CD4-positive, CD25-positive, alpha-beta regulatory T cell (primary cell): Measurements from ENCODE around the gene TAP2. TPM values are rescaled to one million over a fixed set of nuclear protein-coding genes. Genes with fewer than 3 reads are reported as not detected.
A peak's percentile ranks its signal among the peaks of the same experiment; 100 is the strongest.
"Not testable (repeated sequence)": the region's sequence is repeated elsewhere in the genome, so short reads cannot be mapped to it uniquely, and the experiment has no call there.

Experiments
- ATAC-seq, 2 donors: fragments of 150-1000 bp; cut with Tn5 transposase; one replicate each; pipeline ENCODE4 v1.10.0; 2021; ENCODE audit warnings: low read depth in 2 of 2, moderate number of reproducible peaks in 2 of 2, moderate library complexity in 1 of 2
- DNase-seq, 3 donors: peaks; one replicate each; pipeline versions ENCODE4 v3.0.0 to v3.0.0-alpha.2; 2012 to 2022; ENCODE audit warnings: mixed read lengths in 1 of 3
- H3K27ac ChIP-seq: one replicate; pipeline ENCODE4 v1.7.0; 2013; ENCODE audit warnings: mild to moderate bottlenecking, low read length; ENCODE audit not compliant: insufficient read depth, poor library complexity, severe bottlenecking
- H3K27me3 ChIP-seq: one replicate; pipeline ENCODE4 v1.7.0; 2013; ENCODE audit warnings: low read length; ENCODE audit not compliant: control insufficient read depth, insufficient read depth
- H3K36me3 ChIP-seq: one replicate; pipeline ENCODE4 v1.7.0; 2013; ENCODE audit warnings: mild to moderate bottlenecking, low read length, moderate library complexity; ENCODE audit not compliant: control insufficient read depth, insufficient read depth
- H3K4me1 ChIP-seq: 2 replicates; pipeline ENCODE4 v1.7.0; 2013; ENCODE audit warnings: mild to moderate bottlenecking, low read length; ENCODE audit not compliant: insufficient read depth, control insufficient read depth, poor library complexity, severe bottlenecking
- H3K4me3 ChIP-seq: one replicate; pipeline ENCODE4 v1.7.0; 2013; ENCODE audit warnings: low read depth, mild to moderate bottlenecking, low read length, moderate library complexity
- H3K9me3 ChIP-seq, 2 experiments: 1 replicate in 1 of 2; 2 replicates in 1 of 2; pipeline ENCODE4 v1.7.0; 2013; ENCODE audit warnings: low read length in 2 of 2, mild to moderate bottlenecking in 1 of 2, moderate library complexity in 1 of 2; ENCODE audit not compliant: control insufficient read depth in 2 of 2
- H3K27ac Mint-ChIP-seq, 3 donors: one replicate each; pipeline ENCODE4 v1.8.0; 2020 to 2022; ENCODE audit warnings: mild to moderate bottlenecking in 3 of 3, mixed read lengths in 3 of 3, moderate library complexity in 2 of 3
- H3K27me3 Mint-ChIP-seq: one replicate; pipeline ENCODE4 v1.8.0; 2022; ENCODE audit warnings: mild to moderate bottlenecking, mixed read lengths
- H3K36me3 Mint-ChIP-seq: one replicate; pipeline ENCODE4 v1.8.0; 2020; ENCODE audit warnings: mixed read lengths
- H3K4me1 Mint-ChIP-seq, 4 donors: one replicate each; pipeline ENCODE4 v1.8.0; 2020 to 2022; ENCODE audit warnings: mixed read lengths in 4 of 4, mild to moderate bottlenecking in 1 of 4
- H3K4me3 Mint-ChIP-seq, 4 donors: one replicate each; pipeline ENCODE4 v1.8.0; 2020 to 2022; ENCODE audit warnings: mild to moderate bottlenecking in 4 of 4, mixed read lengths in 4 of 4, moderate library complexity in 3 of 4
- H3K9me3 Mint-ChIP-seq, 7 donors: one replicate each; pipeline ENCODE4 v1.8.0; 2020 to 2022; ENCODE audit warnings: mixed read lengths in 7 of 7, mild to moderate bottlenecking in 3 of 7, moderate library complexity in 2 of 7
- polyA plus RNA-seq, 4 donors: library from polyadenylated mRNA; unstranded; fragments of 300-500 nt; fragmentation: Illumina TruSeq; gene quantifications; one replicate each; pipeline ENCODE4 v1.2.3, GENCODE V29; 2021
- total RNA-seq: library from RNA; stranded (reverse); gene quantifications from one replicate; pipeline ENCODE4 v1.2.3, GENCODE V29; 2022

The TAP2 gene
- total and polyA plus RNA-seq, 5 donors from 2014 or later, result 7.2 to 165 (median 36.0) TPM

DNA sequence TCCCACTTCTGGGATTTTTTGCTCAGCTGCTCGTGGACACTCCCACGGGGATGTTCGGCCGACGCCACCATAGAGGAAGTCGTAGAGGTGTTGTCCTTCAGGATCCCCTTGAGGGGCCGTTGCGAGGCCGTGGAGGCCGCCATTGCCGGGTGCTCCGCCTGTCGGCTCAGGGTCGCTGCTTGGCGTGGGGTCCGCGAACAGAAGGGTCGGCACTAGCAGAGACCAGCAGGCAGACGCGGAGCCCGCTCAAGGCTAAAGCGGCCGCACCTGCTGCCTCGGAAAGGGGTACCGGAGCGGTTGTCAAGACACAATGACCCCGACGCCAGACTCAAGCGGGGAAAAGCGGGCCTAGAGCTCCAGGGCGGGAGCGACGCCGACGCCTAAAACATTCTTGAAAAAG is 41.2 kb upstream of the TAP2 start:
- H3K27me3 Mint-ChIP-seq, result peaks cover 25% of the 10 kb centered on the region
- H3K27ac ChIP-seq, result no peak overlapping the region
- ATAC-seq (no peak), DNase-seq (no peak)
- H3K9me3 Mint-ChIP-seq, result no peaks in the 10 kb centered on the region
- peaks cover 6% of the 10 kb centered on the region for H3K36me3 ChIP-seq
- H3K4me1 ChIP-seq, result no peaks in the 10 kb centered on the region
- peaks cover 25% of the 10 kb centered on the region for H3K36me3 Mint-ChIP-seq
- H3K27ac Mint-ChIP-seq, result peak overlapping the region in 1 of 3 donors; percentile 58
- H3K4me3 ChIP-seq, result no peak overlapping the region
- H3K4me1 Mint-ChIP-seq, result no peaks in the 10 kb centered on the region
- H3K9me3 ChIP-seq, result no peaks in the 10 kb centered on the region
- no peak overlapping the region for H3K4me3 Mint-ChIP-seq
- no peaks in the 10 kb centered on the region for H3K27me3 ChIP-seq

DNA sequence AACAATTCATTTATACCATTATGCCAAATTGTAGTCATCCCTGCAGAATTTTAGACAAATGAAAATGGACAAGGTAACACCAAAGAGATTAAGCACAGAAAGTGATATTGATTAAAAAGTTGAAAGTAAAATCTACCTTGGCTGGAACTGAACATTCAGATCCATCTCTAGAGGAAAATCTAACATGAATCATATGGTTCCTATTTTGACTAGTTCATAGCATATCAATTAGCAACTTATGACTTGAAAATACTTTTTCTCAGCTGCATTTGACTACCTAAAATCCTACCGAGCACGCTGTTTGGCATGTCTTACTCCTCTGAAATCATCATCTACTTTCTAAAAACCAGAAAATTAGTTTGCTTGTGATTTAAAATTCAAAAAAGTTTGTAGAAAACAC is 38.1 kb upstream of the TAP2 start:
- Histone ChIP-seq H3K4me3 (no peak overlapping the region), H3K4me1 (no peaks in the 10 kb centered on the region), H3K36me3 (peaks cover 6% of the 10 kb centered on the region), H3K9me3 (peaks cover 0 to 3% of the 10 kb centered on the region in 2 experiments), H3K27ac (no peak overlapping the region), H3K27me3 (no peaks in the 10 kb centered on the region)
- peaks cover 32% of the 10 kb centered on the region for H3K27me3 Mint-ChIP-seq
- H3K9me3 Mint-ChIP-seq, result peaks cover 0 to 4% (median under 1%) of the 10 kb centered on the region in 7 donors
- peaks cover 29% of the 10 kb centered on the region for H3K36me3 Mint-ChIP-seq
- ATAC-seq, result no peak
- DNase-seq, result no peak
- no peak overlapping the region for H3K4me3 Mint-ChIP-seq
- H3K27ac Mint-ChIP-seq, result no peak overlapping the region
- H3K4me1 Mint-ChIP-seq, result peaks cover 0 to 2% (median 0%) of the 10 kb centered on the region in 4 donors

- H3K4me1 Mint-ChIP-seq, H3K4me3 Mint-ChIP-seq, DNase-seq, H3K27ac ChIP-seq, H3K9me3 Mint-ChIP-seq, H3K4me1 ChIP-seq, H3K36me3 ChIP-seq, H3K4me3 ChIP-seq, ATAC-seq, H3K9me3 ChIP-seq, H3K27me3 ChIP-seq: not testable (repeated sequence)
- Mint-ChIP-seq H3K36me3 (peaks cover 16% of the 10 kb centered on the region), H3K27me3 (peaks cover 36% of the 10 kb centered on the region), H3K27ac (peak overlapping the region in 1 of 3 donors; percentile 50)
These were observed 35.4 kb upstream of the TAP2 start for GRCh38 chr6:32873947-32874346.

DNA sequence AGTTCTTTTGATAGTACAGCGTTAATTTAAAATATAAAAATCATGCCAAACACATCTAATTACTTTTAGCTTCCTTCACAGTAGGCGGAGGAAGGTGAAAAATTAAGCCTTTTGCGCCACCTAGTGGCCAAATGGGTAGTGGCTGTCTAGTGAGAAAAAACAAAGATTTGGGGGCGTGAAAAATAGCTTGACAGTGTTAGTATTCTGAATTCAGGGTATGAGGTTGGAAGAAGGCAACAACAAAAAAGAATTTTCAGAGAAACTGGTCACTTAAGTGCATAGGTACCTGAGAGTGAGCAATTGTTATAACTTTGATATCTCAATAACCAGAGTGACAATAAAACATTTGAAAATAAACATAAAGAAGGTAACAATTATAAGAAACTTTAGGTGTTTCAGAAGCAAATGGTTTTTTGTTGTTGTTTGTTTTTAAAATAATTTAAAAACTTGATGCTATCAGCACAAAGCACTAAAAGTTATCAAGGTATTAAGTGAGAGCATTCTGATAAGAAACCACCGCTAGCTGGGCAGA is 29.8 kb upstream of the TAP2 start:
- Mint-ChIP-seq H3K27me3 (peaks cover 13% of the 10 kb centered on the region), H3K36me3 (peaks cover 14% of the 10 kb centered on the region), H3K27ac (peak overlapping the region in 1 of 3 donors; percentile 9), H3K9me3 (peaks cover 0 to 4% (median under 1%) of the 10 kb centered on the region in 7 donors), H3K4me1 (peaks cover 19 to 33% (median 25%) of the 10 kb centered on the region in 4 donors), H3K4me3 (no peak overlapping the region)
- peak; percentile 77 to 90 (median 86) for DNase-seq
- H3K4me3 ChIP-seq, result peak overlapping the region; percentile 34
- peaks cover 8% of the 10 kb centered on the region for H3K36me3 ChIP-seq
- H3K27me3 ChIP-seq, result no peaks in the 10 kb centered on the region
- ATAC-seq, result peak; percentile 79 to 84
- H3K4me1 ChIP-seq, result peaks cover 11% of the 10 kb centered on the region
- H3K27ac ChIP-seq, result no peak overlapping the region
- peaks cover 0 to 3% of the 10 kb centered on the region in 2 experiments for H3K9me3 ChIP-seq

DNA sequence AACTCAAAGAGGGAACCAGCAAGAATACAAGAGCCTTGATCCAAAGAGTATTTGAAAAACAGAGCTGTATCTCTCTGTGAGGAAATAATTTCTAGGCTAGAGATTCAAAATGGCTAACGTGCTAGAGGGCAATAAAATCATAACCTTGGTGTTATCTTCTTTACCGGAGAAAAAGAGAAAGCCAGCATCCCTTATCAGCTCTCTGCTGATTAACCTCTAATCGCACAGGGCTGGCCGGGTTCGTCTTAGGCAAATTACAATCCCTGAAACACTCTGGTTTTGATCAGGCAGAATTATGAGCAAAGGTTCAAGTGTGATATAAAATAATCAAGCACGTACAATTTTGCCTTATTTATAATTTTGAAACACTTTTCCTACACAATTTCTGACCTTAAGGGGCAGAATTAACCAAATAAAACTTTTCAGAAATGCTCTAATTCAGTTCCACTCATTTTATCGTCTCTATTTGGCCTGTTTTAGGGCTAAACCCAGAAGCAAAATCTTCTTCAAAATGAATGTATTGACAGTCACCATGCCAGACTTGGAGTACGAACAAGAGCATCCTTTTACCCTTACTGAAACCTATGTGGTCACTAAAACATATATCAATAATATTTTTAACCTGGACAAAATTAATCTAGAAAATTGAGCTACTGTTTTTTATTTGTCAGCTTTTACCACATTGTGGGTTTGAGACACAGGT is 29.2 kb upstream of the TAP2 start:
- H3K36me3 ChIP-seq, result peaks cover 8% of the 10 kb centered on the region
- H3K27me3 ChIP-seq, result no peaks in the 10 kb centered on the region
- H3K9me3 Mint-ChIP-seq, result peaks cover 0 to 4% (median 0%) of the 10 kb centered on the region in 7 donors
- DNase-seq (no peak), ATAC-seq (peak; percentile 10 to 15)
- H3K27me3 Mint-ChIP-seq, result peaks cover 13% of the 10 kb centered on the region
- H3K36me3 Mint-ChIP-seq, result peaks cover 12% of the 10 kb centered on the region
- H3K9me3 ChIP-seq, result peaks cover 0 to under 1% of the 10 kb centered on the region in 2 experiments
- H3K4me1 Mint-ChIP-seq, result peaks cover 20 to 33% (median 26%) of the 10 kb centered on the region in 4 donors
- H3K4me1 ChIP-seq, result peaks cover 11% of the 10 kb centered on the region
- H3K4me3 ChIP-seq, result peak overlapping the region; percentile 34
- H3K27ac Mint-ChIP-seq, result peak overlapping the region in 2 of 3 donors; percentile 41 to 81
- peak overlapping the region; percentile 43 for H3K27ac ChIP-seq
- peak overlapping the region in 1 of 4 donors; percentile 57 for H3K4me3 Mint-ChIP-seq

GRCh38 chr6:32867022-32867477 is 28.5 kb upstream of the TAP2 start:
- H3K4me1 Mint-ChIP-seq, result peaks cover 20 to 33% (median 26%) of the 10 kb centered on the region in 4 donors
- peak in 1 of 2 donors; percentile 26 for ATAC-seq
- H3K27me3 ChIP-seq, result no peaks in the 10 kb centered on the region
- H3K4me3 ChIP-seq, result no peak overlapping the region
- H3K4me1 ChIP-seq, result peaks cover 11% of the 10 kb centered on the region
- peak overlapping the region in 3 of 4 donors; percentile 30 to 69 (median 57) for H3K4me3 Mint-ChIP-seq
- peaks cover 13% of the 10 kb centered on the region for H3K27me3 Mint-ChIP-seq
- H3K9me3 ChIP-seq, result no peaks in the 10 kb centered on the region
- H3K36me3 Mint-ChIP-seq, result peaks cover 7% of the 10 kb centered on the region
- peaks cover 9% of the 10 kb centered on the region for H3K36me3 ChIP-seq
- peaks cover 0 to 1% (median 0%) of the 10 kb centered on the region in 7 donors for H3K9me3 Mint-ChIP-seq
- peak overlapping the region; percentile 43 for H3K27ac ChIP-seq
- peak overlapping the region; percentile 38 to 81 (median 41) for H3K27ac Mint-ChIP-seq
- DNase-seq, result peak in 1 of 3 donors; percentile 28

DNA sequence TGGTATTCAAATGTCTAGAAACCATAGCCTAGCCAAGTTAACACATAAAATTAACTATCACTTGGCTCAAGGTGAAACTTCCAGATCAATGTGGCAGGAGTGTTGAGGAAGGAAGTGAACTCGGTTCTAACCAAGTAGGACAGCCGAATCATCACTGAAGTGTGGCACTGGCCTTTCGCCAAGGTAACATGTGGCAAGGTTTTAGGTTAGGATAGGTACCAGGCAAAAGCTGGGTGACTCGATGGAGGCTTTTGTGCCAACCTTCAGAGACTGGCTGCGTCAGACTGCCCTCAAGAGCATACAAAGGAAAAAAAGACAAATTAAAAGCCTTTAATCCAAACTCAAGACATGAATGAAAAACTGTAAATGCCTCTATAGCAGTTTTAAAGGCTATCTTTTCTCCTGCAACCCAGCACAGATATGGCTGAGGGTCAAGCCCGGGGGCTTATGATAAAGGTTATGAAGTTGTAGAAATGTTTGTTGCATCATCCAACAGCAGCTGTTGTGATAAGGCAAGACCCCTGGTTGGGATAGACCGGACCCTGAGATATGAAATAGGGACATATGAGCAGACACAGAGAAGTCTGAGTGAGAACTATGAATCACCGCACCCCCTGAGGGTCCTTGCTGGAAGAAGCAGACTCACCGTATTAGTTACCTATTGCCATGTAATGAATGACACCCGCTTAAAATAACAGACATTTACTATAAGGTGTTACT is 27.3 kb upstream of the TAP2 start:
- H3K27ac ChIP-seq, result peak overlapping the region; percentile 24
- peaks cover 18% of the 10 kb centered on the region for H3K36me3 ChIP-seq
- Mint-ChIP-seq H3K36me3 (peaks cover 8% of the 10 kb centered on the region), H3K27me3 (peaks cover 5% of the 10 kb centered on the region), H3K27ac (peak overlapping the region; percentile 41 to 44 (median 42)), H3K4me1 (peaks cover 17 to 33% (median 26%) of the 10 kb centered on the region in 4 donors), H3K4me3 (no peak overlapping the region), H3K9me3 (no peaks in the 10 kb centered on the region)
- no peaks in the 10 kb centered on the region for H3K27me3 ChIP-seq
- H3K4me3 ChIP-seq, result no peak overlapping the region
- ATAC-seq (no peak), DNase-seq (no peak)
- peaks cover 11% of the 10 kb centered on the region for H3K4me1 ChIP-seq
- no peaks in the 10 kb centered on the region for H3K9me3 ChIP-seq
